Activated naive CD4-positive, alpha-beta T cell treated with anti-CD3 and anti-CD28 coated beads, Interleukin-2, amount 10 ng/mL, durations not matched to agents 7 days and 5 days (primary cell): ENCODE measurements around the gene DMAC2L.
"Not testable (repeated sequence)": the region's sequence is repeated elsewhere in the genome, so short reads cannot be mapped to it uniquely, and the experiment has no call there.

ENCODE experiments used
- CTCF ChIA-PET: fragments of 350-600 bp; sonication (Branson Sonifier 250); formaldehyde crosslinking; loops from one replicate; lab custom pipeline; 2021; ENCODE audit warnings: antibody characterized with exemption; lab: Charles Lee
- DNase-seq: peaks from one replicate; pipeline ENCODE4 v3.0.0-alpha.2; 2020
- H3K27ac Mint-ChIP-seq: one replicate; pipeline ENCODE4 v1.8.0; 2021; ENCODE audit warnings: mild to moderate bottlenecking, moderate library complexity, mixed read lengths
- H3K27me3 Mint-ChIP-seq: one replicate; pipeline ENCODE4 v1.8.0; 2021; ENCODE audit warnings: mild to moderate bottlenecking, mixed read lengths
- H3K36me3 Mint-ChIP-seq: one replicate; pipeline ENCODE4 v1.8.0; 2021; ENCODE audit warnings: mixed read lengths
- H3K4me1 Mint-ChIP-seq: one replicate; pipeline ENCODE4 v1.8.0; 2021; ENCODE audit warnings: mixed read lengths
- H3K4me3 Mint-ChIP-seq: one replicate; pipeline ENCODE4 v1.8.0; 2021; ENCODE audit warnings: mild to moderate bottlenecking, moderate library complexity, mixed read lengths
- H3K9me3 Mint-ChIP-seq: one replicate; pipeline ENCODE4 v1.8.0; 2021; ENCODE audit warnings: mixed read lengths

The DMAC2L gene

GRCh38 chr14:50353126-50353525 is 41.0 kb downstream of the DMAC2L start:
- no peaks in the 10 kb centered on the region for H3K27me3 Mint-ChIP-seq
- H3K9me3 Mint-ChIP-seq, result no peaks in the 10 kb centered on the region
- H3K4me3 Mint-ChIP-seq, result no peak overlapping the region
- H3K36me3 Mint-ChIP-seq, result peaks cover 30% of the 10 kb centered on the region
- no peak for DNase-seq
- H3K27ac Mint-ChIP-seq, result no peak overlapping the region
- CTCF ChIA-PET, result no interaction called here
- H3K4me1 Mint-ChIP-seq, result peaks cover 3% of the 10 kb centered on the region

- no peak overlapping the region for H3K27ac Mint-ChIP-seq
- H3K36me3 Mint-ChIP-seq, result peaks cover 36% of the 10 kb centered on the region
- peaks cover 3% of the 10 kb centered on the region for H3K4me1 Mint-ChIP-seq
- no peak for DNase-seq
- H3K27me3 Mint-ChIP-seq, result no peaks in the 10 kb centered on the region
- H3K4me3 Mint-ChIP-seq, result no peak overlapping the region
- CTCF ChIA-PET, result interaction anchor here (0.6 kb wide), 1 partner anchor 552 kb away, joined by 5 read pairs; no protein-coding TSS in a partner anchor
- no peaks in the 10 kb centered on the region for H3K9me3 Mint-ChIP-seq
Measured at GRCh38 chr14:50354527-50354926, 42.4 kb downstream of the DMAC2L start.

DNA sequence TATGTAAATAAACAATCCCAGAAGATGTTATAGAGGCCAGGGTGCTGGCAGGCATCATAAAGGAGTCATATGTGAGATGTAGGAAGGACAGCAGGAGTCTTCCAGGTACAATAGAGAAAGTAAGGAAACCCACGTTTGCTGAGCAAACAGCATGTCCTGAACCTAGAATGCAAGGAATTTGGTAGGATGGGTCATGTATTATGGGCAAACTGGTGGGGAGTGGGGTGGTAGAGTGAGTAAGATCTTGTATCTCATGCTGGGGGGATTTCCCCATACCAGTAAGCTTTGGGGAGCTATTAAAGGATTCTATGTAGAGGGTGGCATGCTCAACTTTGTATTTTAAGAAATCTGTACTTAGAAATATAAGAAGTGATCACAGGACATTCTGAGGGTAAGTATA is 43.6 kb downstream of the DMAC2L start:
- Mint-ChIP-seq H3K9me3 (no peaks in the 10 kb centered on the region), H3K27ac (no peak overlapping the region), H3K4me1 (peaks cover 3% of the 10 kb centered on the region), H3K4me3 (no peak overlapping the region), H3K27me3 (no peaks in the 10 kb centered on the region), H3K36me3 (peaks cover 40% of the 10 kb centered on the region)
- CTCF ChIA-PET, result no interaction called here
- no peak for DNase-seq

- CTCF ChIA-PET, H3K4me1 Mint-ChIP-seq, DNase-seq, H3K9me3 Mint-ChIP-seq, H3K4me3 Mint-ChIP-seq, H3K27me3 Mint-ChIP-seq, H3K27ac Mint-ChIP-seq: not testable (repeated sequence)
- H3K36me3 Mint-ChIP-seq, result peaks cover 40% of the 10 kb centered on the region
Measured at GRCh38 chr14:50356283-50356682, 44.2 kb downstream of the DMAC2L start.

- Mint-ChIP-seq H3K27ac (no peak overlapping the region), H3K27me3 (no peaks in the 10 kb centered on the region), H3K9me3 (no peaks in the 10 kb centered on the region), H3K4me1 (peaks cover 6% of the 10 kb centered on the region), H3K4me3 (no peak overlapping the region), H3K36me3 (peaks cover 38% of the 10 kb centered on the region)
- DNase-seq, result no peak
- CTCF ChIA-PET, result no interaction called here
Measured at GRCh38 chr14:50357124-50357523, 45.0 kb downstream of the DMAC2L start.

DNA sequence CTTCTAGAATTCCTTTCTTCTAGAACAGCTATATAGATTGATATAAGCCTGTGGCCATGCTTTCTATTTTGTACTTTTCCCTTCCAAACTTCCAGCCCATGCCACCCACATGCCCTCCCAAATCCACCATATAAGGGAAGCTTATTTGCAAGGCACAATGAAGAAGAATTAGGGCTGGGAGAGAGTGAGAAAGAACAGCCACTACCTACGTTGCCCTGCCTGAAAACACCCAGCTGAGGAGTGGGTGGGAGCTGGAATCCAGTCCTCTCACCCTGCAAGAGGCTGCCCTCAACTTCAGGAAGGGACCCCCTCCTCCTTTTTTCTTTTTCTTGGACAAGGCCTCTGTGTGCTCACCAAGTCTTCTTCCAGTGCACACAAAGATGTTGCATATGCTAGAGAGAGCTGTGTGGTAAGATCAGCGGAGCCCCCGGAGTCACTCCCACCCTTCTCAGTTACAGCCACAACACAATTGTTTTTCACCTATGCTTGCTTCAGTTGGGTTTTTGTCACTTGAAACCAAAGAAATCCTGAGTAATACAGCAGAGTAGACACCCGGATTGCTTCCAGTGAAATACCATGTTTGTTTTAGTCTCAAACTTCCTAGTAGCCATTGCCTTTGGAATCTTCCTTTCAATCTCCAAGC is 45.8 kb downstream of the DMAC2L start:
- Mint-ChIP-seq H3K36me3 (peaks cover 45% of the 10 kb centered on the region), H3K9me3 (peaks cover 4% of the 10 kb centered on the region), H3K27ac (no peak overlapping the region), H3K4me3 (no peak overlapping the region), H3K4me1 (peaks cover 12% of the 10 kb centered on the region), H3K27me3 (no peaks in the 10 kb centered on the region)
- CTCF ChIA-PET, result no interaction called here
- DNase-seq, result no peak

GRCh38 chr14:50359631-50360030 is 47.5 kb downstream of the DMAC2L start:
- CTCF ChIA-PET, result interaction anchor here (1.6 kb wide), 1 partner anchor 19 kb away, joined by 4 read pairs; no protein-coding TSS in a partner anchor
- no peaks in the 10 kb centered on the region for H3K27me3 Mint-ChIP-seq
- peaks cover 4% of the 10 kb centered on the region for H3K9me3 Mint-ChIP-seq
- no peak for DNase-seq
- peaks cover 44% of the 10 kb centered on the region for H3K36me3 Mint-ChIP-seq
- H3K27ac Mint-ChIP-seq, result no peak overlapping the region
- H3K4me3 Mint-ChIP-seq, result no peak overlapping the region
- peaks cover 25% of the 10 kb centered on the region for H3K4me1 Mint-ChIP-seq

- Mint-ChIP-seq H3K27me3 (no peaks in the 10 kb centered on the region), H3K36me3 (peaks cover 44% of the 10 kb centered on the region), H3K9me3 (peaks cover 4% of the 10 kb centered on the region), H3K4me3 (no peak overlapping the region), H3K27ac (no peak overlapping the region), H3K4me1 (peaks cover 30% of the 10 kb centered on the region)
- DNase-seq, result no peak
- CTCF ChIA-PET, result interaction anchor here (1.6 kb wide), 1 partner anchor 20 kb away, joined by 4 read pairs; no protein-coding TSS in a partner anchor
Measured at GRCh38 chr14:50360093-50360492, 48.0 kb downstream of the DMAC2L start.

DNA sequence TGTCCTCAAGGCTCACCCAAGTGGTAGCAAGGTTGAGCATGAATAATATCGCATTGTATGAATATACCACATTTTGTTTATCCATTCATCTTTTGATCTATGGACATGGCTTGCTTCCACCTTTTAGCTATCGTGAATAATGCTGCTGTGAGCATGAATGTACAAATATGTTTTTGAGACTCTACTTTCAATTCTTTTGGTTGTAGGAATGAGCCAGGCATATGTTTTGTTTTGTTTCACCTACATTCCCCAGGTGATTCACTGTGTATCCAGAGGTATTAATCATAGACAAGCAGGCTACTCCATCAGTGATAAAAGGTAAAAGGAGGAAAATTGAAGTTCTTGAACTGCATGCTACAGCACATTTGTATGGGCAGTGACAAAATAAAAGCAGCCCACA is 48.7 kb downstream of the DMAC2L start:
- peak overlapping the region; percentile 58 for H3K27ac Mint-ChIP-seq
- peaks cover 39% of the 10 kb centered on the region for H3K36me3 Mint-ChIP-seq
- peaks cover 4% of the 10 kb centered on the region for H3K9me3 Mint-ChIP-seq
- no peak overlapping the region for H3K4me3 Mint-ChIP-seq
- CTCF ChIA-PET, result no interaction called here
- no peaks in the 10 kb centered on the region for H3K27me3 Mint-ChIP-seq
- H3K4me1 Mint-ChIP-seq, result peaks cover 35% of the 10 kb centered on the region
- DNase-seq, result no peak

- CTCF ChIA-PET, result interaction anchor here (0.7 kb wide), 1 partner anchor 75 kb away, joined by 3 read pairs; no protein-coding TSS in a partner anchor
- not testable (repeated sequence) for H3K4me3 Mint-ChIP-seq, H3K9me3 Mint-ChIP-seq, H3K27me3 Mint-ChIP-seq, DNase-seq
- H3K4me1 Mint-ChIP-seq, result peaks cover 43% of the 10 kb centered on the region
- H3K27ac Mint-ChIP-seq, result peak overlapping the region; percentile 93
- peaks cover 33% of the 10 kb centered on the region for H3K36me3 Mint-ChIP-seq
Measured at GRCh38 chr14:50361473-50362403, 49.6 kb downstream of the DMAC2L start.

GRCh38 chr14:50362764-50363713 is 50.9 kb downstream of the DMAC2L start:
- H3K27ac Mint-ChIP-seq, result peak overlapping the region; percentile 93
- H3K4me3 Mint-ChIP-seq, result peak overlapping the region; percentile 72
- H3K9me3 Mint-ChIP-seq, result peaks cover 4% of the 10 kb centered on the region
- H3K27me3 Mint-ChIP-seq, result no peaks in the 10 kb centered on the region
- peaks cover 21% of the 10 kb centered on the region for H3K36me3 Mint-ChIP-seq
- H3K4me1 Mint-ChIP-seq, result peaks cover 42% of the 10 kb centered on the region
- DNase-seq, result peak; percentile 60
- CTCF ChIA-PET, result interaction anchor here (1.1 to 3.2 kb wide), 4 partner anchors 20 to 159 kb away, joined by 3 to 9 read pairs (median 4); no protein-coding TSS in a partner anchor

DNA sequence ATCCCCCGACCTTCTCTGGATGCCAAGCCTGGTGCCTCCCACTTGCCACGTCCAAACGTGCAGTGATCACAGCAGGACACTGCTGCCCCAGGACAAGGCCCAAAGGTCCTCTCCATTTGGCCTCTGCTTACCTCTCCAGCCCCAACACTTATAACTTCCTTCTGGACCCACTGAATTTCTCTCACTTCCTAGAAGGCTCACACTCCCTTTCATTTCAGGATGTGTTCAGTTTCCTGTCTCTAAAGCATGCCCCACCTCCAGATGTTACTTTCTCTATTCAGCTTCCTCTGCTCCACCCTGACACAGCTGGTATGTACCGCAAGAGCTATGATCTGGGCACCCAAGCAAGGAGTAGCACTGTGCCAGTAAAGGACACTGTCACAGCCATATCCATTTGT is 51.6 kb downstream of the DMAC2L start:
- peak overlapping the region; percentile 72 for H3K4me3 Mint-ChIP-seq
- peaks cover 4% of the 10 kb centered on the region for H3K9me3 Mint-ChIP-seq
- no peaks in the 10 kb centered on the region for H3K27me3 Mint-ChIP-seq
- CTCF ChIA-PET, result interaction anchor here (1.1 to 3.2 kb wide), 4 partner anchors 21 to 159 kb away, joined by 3 to 9 read pairs (median 4); no protein-coding TSS in a partner anchor
- H3K36me3 Mint-ChIP-seq, result peaks cover 17% of the 10 kb centered on the region
- peaks cover 42% of the 10 kb centered on the region for H3K4me1 Mint-ChIP-seq
- H3K27ac Mint-ChIP-seq, result peak overlapping the region; percentile 93
- peak; percentile 79 for DNase-seq

GRCh38 chr14:50364792-50365191 is 52.7 kb downstream of the DMAC2L start:
- Mint-ChIP-seq H3K27ac (no peak overlapping the region), H3K27me3 (no peaks in the 10 kb centered on the region), H3K4me3 (no peak overlapping the region), H3K36me3 (peaks cover 14% of the 10 kb centered on the region), H3K4me1 (peaks cover 42% of the 10 kb centered on the region), H3K9me3 (peaks cover 4% of the 10 kb centered on the region)
- DNase-seq, result no peak
- CTCF ChIA-PET, result interaction anchor here (1.6 to 3.2 kb wide), 2 partner anchors 44 to 158 kb away, joined by 4 to 9 read pairs; no protein-coding TSS in a partner anchor
